GM21367 (cell line): ENCODE results near the gene EVC2.

Source experiments
- ATAC-seq: cut with Tn5 transposase; IDR thresholded peaks from one replicate; pipeline ENCODE4 v1.9.1; 2021; ENCODE audit not compliant: unreplicated experiment

EVC2 gene

DNA sequence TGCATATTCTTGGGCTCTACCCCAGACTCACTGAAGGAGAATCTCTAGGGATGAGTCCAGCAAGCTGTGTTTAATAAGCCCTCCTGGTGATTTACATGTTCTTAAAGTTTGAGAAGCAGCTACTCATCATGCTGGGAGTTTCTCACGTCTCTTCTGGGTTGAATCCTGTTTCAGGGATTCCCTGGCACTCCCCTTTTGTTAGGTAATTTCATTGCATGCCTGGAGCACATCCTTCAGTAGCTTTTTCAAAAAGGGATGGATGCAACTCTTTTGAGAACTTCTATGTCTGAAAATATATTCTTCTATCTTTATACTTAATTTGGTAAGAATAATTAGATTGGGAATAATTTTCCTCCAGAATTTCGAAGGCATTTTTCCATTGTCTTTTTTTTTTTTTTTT, 7.0 kb upstream of the EVC2 start:
- no peak for ATAC-seq

DNA sequence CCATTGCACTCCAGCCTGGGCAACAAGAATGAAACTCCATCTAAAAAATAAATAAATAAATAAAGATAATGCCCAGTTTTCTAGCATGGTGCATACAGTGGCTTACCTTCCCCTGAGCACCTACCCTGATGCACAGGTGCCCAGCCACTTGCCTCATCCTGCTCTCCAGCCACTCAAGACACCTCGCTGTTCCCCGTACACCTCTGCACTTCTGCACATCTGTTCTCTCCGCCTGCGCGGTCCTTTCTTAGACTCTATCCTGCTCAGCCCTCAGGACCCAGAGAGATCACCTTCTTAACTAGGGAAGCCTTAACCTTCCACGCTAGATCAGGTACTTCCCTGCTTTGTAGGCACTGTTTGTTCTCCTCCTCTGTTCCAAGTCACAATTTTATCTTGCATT, 5.5 kb upstream of the EVC2 start:
- ATAC-seq: no peak

DNA sequence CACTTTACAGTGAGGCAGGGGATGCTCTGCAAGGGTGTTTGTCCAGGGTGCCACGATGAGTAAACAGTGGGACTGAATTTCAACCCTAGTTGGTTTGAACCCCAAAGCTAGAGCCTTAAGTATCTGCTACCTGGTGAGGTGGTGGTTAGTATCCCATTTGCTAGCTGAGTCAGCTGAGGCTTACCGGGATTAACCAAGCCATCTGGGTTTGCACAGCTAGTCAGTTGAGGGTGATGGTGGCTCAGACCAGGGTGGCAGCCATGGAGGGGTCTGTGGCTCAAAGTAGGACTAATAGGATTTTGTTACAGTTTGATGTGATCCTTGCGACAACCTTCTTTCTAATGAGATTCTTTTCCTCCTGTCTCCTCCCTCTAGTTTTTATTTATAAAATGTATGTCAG, 4.6 kb upstream of the EVC2 start:
- ATAC-seq: no peak

DNA sequence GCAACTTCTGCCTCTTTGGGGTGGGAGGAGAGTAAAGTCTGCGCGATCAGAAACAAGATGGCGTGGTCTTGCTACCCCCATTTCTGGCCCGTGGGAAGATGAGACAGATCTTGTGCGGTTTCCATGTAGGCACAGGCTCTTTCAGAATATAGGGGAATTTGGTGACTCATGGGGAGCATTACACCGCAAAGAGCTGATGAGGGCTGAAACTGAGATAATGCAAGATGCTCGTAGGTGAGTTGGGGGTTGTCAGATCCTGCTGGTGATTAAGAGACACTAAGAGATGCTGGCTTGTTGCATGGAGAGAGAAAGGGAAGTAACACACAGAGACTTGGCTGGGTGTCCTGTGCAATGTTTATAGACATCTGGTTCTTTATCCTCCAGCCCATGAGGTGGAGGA, 4.2 kb upstream of the EVC2 start:
- no peak for ATAC-seq

DNA sequence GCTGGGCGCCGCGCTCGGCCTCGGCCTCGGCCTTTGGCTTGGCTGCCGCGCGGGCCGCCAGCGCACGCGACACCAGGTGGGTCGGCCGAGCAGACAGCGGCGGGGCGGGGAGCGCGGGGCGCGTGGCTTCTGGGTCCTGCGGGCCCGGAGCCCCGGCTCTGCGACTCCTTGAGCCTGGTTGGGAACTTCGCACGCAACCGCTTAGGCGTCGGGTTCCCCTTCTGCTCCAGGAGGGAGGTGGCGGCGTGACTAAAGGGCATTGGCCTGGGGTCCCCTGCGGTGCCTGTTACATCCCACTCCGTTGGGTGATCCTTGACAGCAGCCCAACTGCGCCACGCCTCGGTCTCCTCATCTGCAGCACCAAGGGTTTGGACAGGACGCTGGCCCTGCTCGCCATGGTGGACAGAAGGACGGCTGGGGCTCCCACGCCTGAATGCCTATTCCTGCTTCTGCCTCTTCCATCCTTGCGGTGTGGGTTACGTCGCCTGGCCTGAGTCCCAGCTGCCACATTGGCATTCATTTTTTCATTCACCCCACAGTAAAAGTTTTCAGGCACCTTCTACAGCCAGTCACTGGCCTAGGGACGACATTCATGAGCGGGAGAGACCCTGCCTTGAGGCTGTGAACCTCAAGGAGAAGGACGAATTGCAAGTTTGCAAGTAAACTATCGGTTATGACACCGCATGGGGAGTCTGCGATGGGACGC, 3.3 kb upstream of the EVC2 start:
- no peak for ATAC-seq

DNA sequence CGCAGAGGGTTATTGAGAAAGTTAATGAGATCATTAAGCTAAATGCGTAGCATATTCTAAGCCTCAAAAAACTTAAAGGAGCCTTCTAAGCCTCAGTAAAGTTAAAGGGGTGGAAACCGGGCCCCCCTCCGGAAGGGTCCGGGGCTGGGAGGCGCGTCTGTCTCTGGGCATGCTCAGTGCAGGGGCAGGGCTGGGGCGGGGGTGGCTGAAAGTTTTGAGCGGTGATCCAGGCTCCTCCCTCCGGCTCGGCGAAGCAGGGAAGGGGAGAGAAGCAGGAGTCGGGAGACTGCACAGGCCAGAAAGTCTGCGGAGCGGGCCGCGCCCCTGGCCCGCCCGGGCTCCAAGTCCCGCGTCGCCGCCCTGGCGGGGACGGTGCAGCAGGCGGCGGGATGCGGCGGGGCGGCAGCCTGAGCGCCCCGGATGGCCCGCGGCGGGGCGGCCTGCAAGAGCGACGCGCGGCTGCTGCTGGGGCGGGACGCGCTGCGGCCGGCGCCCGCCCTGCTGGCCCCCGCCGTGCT, 2.7 kb upstream of the EVC2 start, which contains the start of gene EVC:
EVC (plus strand) TSS at position 241 of the 518 bp plus-strand sequence; CDS start at position 421, 180 bp downstream.
- ATAC-seq: no peak

DNA sequence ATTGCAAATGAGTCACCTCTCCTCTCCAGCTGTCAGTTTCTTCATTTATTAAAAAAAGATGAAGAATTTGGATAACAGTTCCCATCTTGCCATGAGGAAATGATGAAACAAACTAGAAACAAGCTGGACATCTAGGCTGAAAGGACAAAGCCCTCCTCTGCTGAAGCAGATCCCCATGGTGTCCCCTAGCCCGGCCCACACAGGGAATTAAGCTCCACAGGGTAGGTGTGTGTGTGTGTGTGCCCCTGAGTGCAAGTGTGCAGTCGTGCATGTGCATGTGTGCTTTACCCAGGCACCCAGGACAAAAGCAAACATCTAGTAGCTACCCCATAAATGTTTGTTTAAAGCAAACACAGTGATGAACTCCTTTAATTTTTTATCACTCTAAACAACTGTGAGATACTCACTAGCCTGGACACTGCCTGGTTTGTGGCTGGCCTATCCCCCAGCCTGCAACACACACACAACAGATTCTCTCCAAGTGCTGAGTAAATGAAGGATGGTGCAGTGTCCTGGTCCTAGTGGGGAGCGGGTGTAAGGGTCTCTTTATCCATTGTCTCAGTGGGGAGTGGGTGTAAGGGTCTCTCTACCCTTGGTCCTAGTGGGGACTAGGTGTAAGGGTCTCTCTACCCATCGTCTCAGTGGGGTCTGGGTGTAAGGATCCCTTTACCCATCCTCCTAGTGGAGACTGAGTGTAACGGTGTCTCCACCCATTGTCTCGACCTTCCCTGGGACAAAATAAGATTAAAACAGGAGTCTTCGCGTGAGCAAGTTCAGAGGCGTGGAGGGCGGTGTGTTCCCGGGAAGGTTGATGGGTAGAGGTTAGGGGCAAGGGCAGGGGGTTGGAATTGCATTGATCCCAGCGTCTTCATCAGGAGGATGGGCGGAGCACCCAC, 2.0 kb upstream of the EVC2 start:
- no peak for ATAC-seq

DNA sequence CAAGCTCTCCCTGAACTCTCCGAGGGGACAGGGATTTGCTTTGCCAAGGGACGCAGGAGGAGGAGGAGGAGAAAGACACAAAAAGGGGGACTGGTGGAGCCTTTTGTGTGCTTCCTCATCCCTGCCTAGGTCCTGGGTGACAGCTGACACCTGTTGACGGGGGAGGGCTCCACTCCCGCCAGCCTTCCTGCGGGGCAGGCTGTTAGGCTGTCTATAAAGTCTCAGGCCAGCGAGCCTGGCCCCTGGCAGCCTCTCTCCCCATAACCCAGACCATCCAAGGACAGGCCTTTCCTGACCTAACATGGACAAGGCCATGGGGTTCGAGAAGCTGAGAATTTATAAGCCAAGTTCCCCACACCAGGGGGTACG, 832 bp upstream of the EVC2 start:
- ATAC-seq: no peak

DNA sequence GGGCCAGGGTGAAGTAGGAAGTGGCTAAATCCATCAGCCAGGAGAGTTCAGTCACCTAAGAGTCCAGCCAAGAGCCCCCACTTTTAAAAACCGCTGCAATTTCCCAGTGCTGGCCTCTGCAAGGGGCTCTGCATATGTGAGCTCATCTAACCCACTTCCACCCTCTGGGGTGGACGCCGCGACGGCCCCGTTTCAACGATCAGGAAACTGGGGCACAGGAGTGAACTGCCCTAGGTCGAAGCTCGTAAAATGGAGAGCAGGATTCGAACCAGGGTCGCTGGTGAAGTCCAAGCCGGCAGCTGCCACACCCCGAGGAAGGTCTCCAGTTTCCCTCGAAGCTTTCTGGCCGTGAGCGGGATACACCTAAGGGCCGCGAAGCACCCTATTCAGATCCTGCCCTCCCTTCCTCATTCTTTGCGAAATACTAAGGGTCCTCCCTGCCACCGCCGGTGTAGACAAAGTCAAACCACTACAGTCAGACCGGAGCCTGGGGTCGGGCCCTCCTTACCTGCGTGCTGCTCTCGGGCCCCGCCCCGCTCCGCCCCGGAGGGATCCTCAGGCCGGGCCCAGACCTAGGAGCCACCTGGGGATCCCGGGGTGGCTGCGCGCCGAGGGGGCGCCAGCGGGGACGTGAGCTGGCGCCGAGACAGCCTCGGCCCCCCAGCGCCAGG, 446 bp downstream of the EVC2 start:
- ATAC-seq: no peak

DNA sequence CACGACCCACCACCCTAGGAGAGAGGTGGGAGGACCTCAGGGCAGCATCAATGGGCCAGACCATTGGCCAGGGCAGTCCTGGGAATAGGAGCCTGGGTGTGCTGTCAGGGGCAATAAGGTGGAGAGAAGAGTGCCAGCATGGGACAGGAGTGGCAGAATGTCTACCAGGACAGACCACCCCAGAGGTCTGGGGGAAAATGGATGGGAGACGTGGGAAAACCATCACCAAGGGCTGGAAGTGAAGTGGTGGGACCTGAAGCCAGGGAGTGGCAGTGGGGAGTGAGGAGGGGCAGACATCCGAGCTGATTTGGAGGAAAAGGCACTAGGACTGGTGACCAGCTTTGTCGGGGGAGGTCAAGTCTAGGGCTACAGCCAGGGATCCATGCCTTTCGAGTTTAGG, 993 bp downstream of the EVC2 start:
- ATAC-seq: no peak

DNA sequence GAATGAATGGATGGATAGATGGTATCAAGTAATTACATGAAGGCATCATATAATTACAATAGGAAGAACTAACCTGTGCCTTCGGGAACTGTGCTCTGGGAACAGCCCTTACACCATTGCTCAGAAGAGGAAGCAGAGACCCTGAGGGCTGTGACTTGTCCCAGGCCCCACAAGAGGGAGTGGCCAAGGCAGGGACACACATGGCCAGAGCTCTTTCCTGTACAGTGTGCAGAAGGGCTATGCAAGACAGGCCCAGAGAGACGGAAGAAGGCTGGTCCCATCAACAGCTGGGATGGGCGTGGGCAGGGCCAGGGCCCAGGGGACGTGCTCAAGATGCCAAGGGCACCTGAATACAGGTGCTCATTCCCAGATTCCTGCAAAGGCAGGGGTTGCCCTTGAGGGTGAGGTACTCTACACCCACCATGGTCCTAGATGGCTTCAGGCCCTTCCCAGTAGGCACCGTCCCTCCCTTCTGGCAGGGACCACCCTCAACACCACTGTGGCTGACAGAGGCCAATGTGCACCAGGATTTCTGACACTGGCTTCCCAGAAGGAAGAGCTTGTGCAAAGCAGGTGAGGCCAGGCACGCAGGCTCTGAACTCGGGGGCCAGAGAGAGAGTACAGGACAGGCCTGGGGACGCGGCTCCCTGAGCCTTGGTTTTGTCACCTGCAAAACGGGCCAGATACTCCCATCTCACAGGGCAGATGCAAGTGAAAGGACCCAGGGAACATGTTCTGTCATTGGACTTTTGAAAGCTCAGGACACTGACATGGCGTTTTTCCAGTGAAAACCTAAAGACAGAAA, 1.7 kb downstream of the EVC2 start:
- no peak for ATAC-seq

DNA sequence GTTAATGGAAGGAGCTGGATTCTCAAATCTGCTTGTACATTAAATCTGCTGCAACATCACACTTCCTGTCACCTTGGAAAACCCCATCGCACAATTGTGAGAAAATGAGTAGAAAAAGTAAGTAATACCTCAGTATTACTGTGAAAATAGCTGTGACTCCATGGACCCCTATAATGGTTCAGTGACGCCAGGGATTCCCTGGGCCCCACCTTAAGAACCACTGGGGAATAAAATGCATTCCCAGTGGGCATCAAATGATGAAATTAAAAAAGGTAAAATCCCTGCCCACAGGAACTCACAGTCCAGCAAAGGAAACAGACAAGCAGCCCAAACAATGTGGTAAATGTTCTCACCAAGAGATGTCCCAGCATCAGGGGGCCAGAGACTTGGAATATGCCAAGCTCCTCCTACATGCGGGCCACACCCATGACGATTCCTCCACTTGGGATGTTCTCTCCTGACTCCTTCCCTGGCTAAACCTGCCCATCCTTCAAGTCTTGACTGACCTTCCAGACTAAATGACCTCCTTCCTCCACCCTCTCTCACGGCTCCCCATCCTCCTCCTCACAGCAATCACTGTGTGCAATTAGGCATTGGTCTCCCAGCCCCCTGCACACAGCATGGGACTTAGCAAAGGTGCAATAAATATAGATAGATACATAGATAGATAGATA, 2.6 kb downstream of the EVC2 start:
- ATAC-seq: no peak

DNA sequence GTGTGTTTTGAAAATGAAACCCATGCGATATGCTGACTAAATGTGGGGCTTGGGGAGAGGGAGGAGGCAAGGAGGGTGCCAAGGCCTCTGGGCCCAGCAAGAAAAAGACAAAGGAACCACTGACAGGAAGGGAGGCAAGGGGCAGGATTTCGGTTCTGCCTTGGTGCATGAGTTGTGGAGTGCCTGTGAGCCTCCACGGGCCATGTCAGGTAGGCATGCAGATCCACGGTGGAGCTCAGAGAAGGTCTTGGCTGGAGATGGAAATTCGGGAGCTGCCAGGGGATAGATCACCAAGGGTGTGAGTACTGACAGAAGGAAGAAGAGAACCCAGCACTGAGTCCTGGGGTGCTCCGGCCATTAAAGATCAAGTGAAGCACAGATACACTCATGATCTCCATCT, 4.1 kb downstream of the EVC2 start:
- no peak for ATAC-seq

DNA sequence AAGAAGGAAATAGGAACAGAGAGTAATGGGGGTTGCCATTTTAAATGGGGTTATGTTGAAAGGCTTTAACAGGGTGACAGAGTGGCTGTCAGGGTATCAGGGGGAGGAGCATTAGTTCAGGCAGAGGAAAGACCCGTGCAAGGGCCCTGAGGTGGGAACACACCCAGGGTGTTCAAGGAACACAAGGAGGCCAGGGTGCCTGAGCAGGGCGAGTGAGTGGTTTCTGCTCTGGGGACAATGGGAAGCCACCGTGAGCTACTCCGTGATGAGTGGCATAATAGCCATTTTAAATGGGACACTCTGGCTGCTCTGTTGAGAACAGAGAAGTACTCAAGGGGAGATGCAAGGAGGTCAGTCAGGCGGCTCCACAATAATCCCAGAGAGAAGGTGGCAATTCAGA, 4.5 kb downstream of the EVC2 start:
- no peak for ATAC-seq

DNA sequence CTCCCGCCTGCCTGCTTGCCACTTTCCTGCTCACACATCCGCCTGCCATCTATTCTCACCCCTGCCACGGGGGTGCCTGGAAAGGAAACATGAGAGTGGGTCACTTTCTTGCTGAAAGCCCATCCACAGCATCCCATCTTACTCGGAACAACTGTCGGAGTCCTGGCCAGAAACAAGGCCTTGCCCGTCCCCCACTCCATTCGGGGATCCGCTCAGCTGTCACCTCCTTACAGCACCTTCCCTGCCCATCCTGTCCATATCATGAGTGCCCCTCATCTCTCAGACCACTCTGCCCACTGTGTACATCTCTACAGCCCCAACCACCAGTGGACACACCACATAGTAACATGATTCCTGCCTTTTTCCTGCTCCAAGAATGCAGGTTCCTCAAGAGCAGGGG, 6.4 kb downstream of the EVC2 start:
- no peak for ATAC-seq

DNA sequence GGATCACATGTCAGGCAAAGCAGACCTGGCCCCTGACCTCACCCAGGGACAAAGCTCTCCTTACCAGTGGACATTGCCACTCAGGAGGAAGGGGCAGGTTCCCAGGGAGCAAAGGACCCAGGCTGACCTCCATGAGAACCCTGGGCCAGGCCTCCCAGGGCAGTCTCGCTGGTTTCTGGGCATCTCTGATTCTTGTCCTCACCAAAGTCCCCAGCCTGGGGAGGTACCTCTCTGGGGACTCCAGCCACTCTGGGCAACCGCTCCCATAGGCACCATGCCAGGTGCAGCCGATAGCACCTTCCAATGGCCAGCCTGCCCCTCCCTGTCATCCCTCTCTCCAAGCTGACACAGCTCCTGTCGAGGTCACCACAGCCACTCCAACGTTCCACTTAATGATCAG, 7.9 kb downstream of the EVC2 start:
- no peak for ATAC-seq

DNA sequence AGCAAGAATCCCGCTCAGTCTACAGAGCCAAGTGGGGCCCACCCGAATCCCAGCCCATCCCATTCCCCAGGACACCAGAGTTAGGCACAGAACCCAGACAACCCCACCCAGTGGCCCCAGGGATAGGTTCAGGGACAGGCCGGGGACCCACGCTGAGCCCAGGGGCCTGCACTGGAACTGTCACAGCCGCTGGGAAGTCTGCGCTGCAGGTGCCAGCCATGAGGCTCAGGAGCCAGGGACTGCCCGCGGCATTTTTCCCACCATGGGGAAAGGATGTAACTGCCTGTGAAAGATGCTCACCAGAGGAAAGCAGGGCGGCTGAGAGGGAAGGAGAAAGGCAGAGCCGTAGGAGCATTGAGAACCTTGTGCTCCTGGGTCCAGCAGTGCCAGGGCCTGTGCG, 12.0 kb downstream of the EVC2 start:
- ATAC-seq: no peak

DNA sequence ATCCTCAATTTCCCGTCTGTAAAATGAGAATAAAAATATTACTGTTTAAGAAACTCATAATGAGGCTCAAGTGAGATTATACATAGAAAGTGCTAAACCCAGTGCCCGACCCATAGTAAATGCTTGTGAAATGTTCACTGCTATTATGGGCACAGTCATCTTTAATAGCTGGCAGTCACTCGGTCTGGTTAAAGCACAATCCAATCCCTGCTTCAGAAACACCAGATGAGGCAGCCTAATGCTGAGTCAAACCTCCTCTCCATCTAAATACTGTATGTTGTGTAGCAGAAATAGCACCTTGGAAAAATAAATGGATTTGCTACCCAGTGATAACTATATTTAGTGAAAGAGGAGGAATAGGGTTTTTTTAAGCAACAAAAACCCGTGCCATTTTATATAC, 14.5 kb downstream of the EVC2 start:
- ATAC-seq: no peak

DNA sequence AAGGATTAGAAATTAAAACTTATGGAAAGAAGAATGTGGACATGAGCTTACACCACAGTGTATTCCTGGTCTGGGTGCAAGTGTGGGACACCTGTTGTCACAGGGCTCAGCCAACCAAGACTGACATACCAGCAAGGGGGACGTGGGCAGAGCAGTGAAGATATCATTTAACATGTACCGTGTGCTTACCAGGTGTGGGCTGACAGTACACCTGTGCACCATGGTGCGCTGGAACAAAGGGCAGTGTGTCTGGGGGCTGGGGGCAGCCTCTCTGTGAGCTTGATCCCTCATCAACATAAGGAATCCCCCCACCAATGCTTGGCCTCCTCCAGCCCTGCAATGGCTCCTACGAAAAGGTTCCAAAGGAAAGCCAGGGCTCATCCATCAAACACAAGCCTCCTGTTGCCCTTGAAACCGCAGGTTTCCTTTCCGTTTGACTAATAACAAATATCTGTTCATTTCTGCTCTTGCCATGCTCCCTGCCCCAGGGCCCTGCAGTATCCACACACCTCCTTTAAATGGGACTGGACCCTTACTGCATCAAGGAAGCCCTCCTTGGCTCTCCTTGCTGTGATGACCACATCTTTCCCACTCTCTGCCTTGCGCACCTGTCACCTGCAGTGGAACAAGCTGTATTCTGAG, 16.7 kb downstream of the EVC2 start:
- ATAC-seq: no peak

DNA sequence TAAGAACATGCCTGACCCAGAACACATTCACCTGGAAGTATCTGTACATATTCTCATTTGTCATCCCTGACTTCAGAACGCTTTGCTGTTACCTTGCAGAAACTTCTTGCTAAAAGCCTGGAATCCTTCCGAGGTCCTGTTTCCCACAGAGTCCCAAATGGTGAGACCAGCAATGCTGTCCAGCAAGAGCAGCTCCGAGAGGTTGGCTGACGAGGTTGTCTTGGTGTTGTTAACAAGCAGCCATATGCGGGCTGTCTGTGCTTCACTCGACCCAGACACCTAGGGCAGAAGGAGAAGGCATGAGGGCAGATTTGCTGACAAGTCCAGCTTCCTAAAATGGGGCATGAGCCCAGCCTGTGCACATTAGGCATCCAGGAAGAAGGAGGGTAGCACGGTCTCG, 19.3 kb downstream of the EVC2 start:
- no peak for ATAC-seq
